Measurements from ENCODE around the gene RNF148.

RNF148 gene

GRCh38 chr7:122736183-122736582 is 33.5 kb upstream of the RNF148 start:
- no peaks in the 10 kb centered on the region for H3K9me3 Mint-ChIP-seq
- H3K4me3 Mint-ChIP-seq = no peak overlapping the region
- no peaks in the 10 kb centered on the region for H3K4me1 Mint-ChIP-seq
- no peak for TF ChIP-seq CTCF (IDR thresholded peaks at IDR 0.05)
- no peaks in the 10 kb centered on the region for H3K36me3 Mint-ChIP-seq (ENCODE audit: low read depth)
- no peak for DNase-seq
- H3K27me3 Mint-ChIP-seq (ENCODE audit: low read depth, poor library complexity) = no peaks in the 10 kb centered on the region
- H3K27ac Mint-ChIP-seq = no peak overlapping the region

- no peak for TF ChIP-seq CTCF (IDR thresholded peaks at IDR 0.05)
- no peaks in the 10 kb centered on the region for H3K4me1 Mint-ChIP-seq
- H3K4me3 Mint-ChIP-seq = no peak overlapping the region
- no peaks in the 10 kb centered on the region for H3K36me3 Mint-ChIP-seq (ENCODE audit: low read depth)
- DNase-seq = no peak
- H3K27me3 Mint-ChIP-seq (ENCODE audit: low read depth, poor library complexity) = no peaks in the 10 kb centered on the region
- H3K9me3 Mint-ChIP-seq = no peaks in the 10 kb centered on the region
- H3K27ac Mint-ChIP-seq = no peak overlapping the region
Measured at GRCh38 chr7:122727759-122728158, 25.0 kb upstream of the RNF148 start.

GRCh38 chr7:122727354-122727753 is 24.6 kb upstream of the RNF148 start:
- H3K4me3 Mint-ChIP-seq = no peak overlapping the region
- no peak overlapping the region for H3K27ac Mint-ChIP-seq
- no peaks in the 10 kb centered on the region for H3K4me1 Mint-ChIP-seq
- no peaks in the 10 kb centered on the region for H3K9me3 Mint-ChIP-seq
- no peak for TF ChIP-seq CTCF (IDR thresholded peaks at IDR 0.05)
- no peaks in the 10 kb centered on the region for H3K27me3 Mint-ChIP-seq (ENCODE audit: low read depth, poor library complexity)
- no peaks in the 10 kb centered on the region for H3K36me3 Mint-ChIP-seq (ENCODE audit: low read depth)
- no peak for DNase-seq

- Mint-ChIP-seq H3K9me3 (no peaks in the 10 kb centered on the region), H3K4me1 (no peaks in the 10 kb centered on the region), H3K27ac (no peak overlapping the region), H3K27me3 (ENCODE audit: low read depth, poor library complexity) (no peaks in the 10 kb centered on the region), H3K4me3 (no peak overlapping the region), H3K36me3 (ENCODE audit: low read depth) (no peaks in the 10 kb centered on the region)
- no peak for DNase-seq
- no peak for TF ChIP-seq CTCF (IDR thresholded peaks at IDR 0.05)
Measured at GRCh38 chr7:122726881-122727280, 24.2 kb upstream of the RNF148 start.

GRCh38 chr7:122724366-122724765 is 21.6 kb upstream of the RNF148 start:
- no peak for TF ChIP-seq CTCF (IDR thresholded peaks at IDR 0.05)
- Mint-ChIP-seq H3K4me1 (no peaks in the 10 kb centered on the region), H3K27me3 (ENCODE audit: low read depth, poor library complexity) (no peaks in the 10 kb centered on the region), H3K4me3 (no peak overlapping the region), H3K27ac (no peak overlapping the region), H3K36me3 (ENCODE audit: low read depth) (no peaks in the 10 kb centered on the region), H3K9me3 (no peaks in the 10 kb centered on the region)
- DNase-seq = no peak

- no peak for DNase-seq
- Mint-ChIP-seq H3K4me3 (no peak overlapping the region), H3K36me3 (ENCODE audit: low read depth) (no peaks in the 10 kb centered on the region), H3K27ac (no peak overlapping the region), H3K9me3 (no peaks in the 10 kb centered on the region), H3K4me1 (no peaks in the 10 kb centered on the region), H3K27me3 (ENCODE audit: low read depth, poor library complexity) (no peaks in the 10 kb centered on the region)
- TF ChIP-seq CTCF (IDR thresholded peaks at IDR 0.05) = no peak
Measured at GRCh38 chr7:122719010-122719578, 16.4 kb upstream of the RNF148 start.

All from nephron progenitor cell (in vitro differentiated cells).